GM21447 (cell line): Measurements from ENCODE around the gene CSN1S1.

Experiments
- ATAC-seq: cut with Tn5 transposase; IDR thresholded peaks from one replicate; pipeline ENCODE4 v1.9.1; 2021; ENCODE audit not compliant: unreplicated experiment

The CSN1S1 gene

DNA sequence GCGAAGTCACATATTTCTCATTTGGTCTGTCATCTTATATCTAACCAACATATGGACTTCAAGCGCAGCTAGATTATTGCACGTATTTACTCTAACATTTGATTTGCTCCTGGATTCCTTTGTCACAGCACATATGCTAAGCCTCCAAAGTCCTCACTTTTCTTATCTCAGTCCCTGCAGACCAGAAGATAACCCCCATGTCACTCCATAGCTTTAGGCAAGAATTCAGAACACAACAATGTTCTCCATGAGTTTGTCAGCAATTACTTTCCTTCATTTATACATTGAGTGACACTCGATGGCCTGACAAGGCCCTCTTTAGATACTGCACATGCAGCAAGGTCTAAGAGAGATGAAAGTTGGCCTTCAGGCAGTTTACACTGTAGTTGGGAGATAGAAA, 60.1 kb downstream of the CSN1S1 start:
- ATAC-seq, result no peak

DNA sequence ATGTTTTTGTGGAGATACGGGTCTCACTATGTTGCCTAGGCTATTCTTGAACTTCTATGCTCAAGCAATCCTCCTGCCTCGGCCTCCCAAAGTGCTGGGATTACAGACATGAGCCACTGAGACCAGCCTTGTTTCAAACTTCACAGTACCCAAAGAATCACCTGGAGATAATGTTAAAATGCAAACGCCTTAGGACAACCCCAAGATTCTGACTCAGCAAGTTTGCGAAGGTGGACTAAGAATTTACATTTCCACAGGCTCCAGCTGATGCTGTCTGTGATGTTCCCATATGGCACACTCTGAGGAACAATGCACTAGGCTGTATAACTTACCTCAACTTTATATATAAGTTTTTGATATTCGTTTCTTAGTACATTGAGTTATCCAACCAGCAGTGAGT, 63.9 kb downstream of the CSN1S1 start:
- no peak for ATAC-seq

DNA sequence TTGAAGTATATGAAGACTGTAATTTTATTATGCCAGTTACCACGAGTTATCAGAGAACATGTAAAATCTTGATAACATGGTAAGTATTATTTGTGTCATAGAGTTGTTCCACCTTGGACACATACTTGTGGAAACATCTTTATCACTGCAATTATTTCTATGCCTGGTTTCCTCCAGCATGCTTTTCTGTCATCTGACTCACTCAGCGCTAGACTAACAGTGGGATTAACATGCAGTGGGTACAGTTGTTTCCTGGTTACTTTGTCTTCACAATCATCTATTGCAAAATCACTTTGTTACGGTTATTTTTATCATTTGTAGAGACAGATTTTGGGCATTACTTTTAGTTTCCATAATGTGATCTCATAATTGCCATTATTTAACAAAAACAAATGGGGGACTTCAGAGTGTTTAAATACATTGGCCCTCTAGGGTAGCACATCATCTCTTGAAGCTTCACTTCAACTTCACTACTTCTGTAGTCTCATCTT, 64.7 kb downstream of the CSN1S1 start, which contains the start of gene STATH:
STATH (plus strand) TSS at position 441 of the 491 bp plus-strand sequence. CDS start 2,472 bp downstream, outside the sequence.
- ATAC-seq, result no peak
